Natural killer cell treated with Interleukin-12 subunit alpha and Interleukin-12 subunit beta and Interleukin-15 and Interleukin-18, amount 100 ng/mL, for 72 hours (primary cell): Measurements from ENCODE around the gene THAP8. TPM values are rescaled to one million over a fixed set of nuclear protein-coding genes. Genes with fewer than 3 reads are reported as not detected.

Experiments
- ATAC-seq, 2 donors: fragments of 150-1000 bp; cut with Tn5 transposase in 1 of 2; sonication (Bioruptor Pico), chemical (Tn5 transposase) in 1 of 2; 2 replicates each; pipeline ENCODE4 v1.10.0; 2021
- DNase-seq: peaks from one replicate; pipeline ENCODE4 v3.0.0; 2022; ENCODE audit warnings: low spot score
- H3K27ac Mint-ChIP-seq, 2 donors: 1 replicate in 1 of 2; 2 replicates in 1 of 2; pipeline ENCODE4 v1.8.0; 2022; ENCODE audit warnings: mixed read lengths in 2 of 2, mild to moderate bottlenecking in 1 of 2, moderate library complexity in 1 of 2
- H3K27me3 Mint-ChIP-seq, 2 donors: 1 replicate in 1 of 2; 2 replicates in 1 of 2; pipeline ENCODE4 v1.8.0; 2022; ENCODE audit warnings: mixed read lengths in 2 of 2
- H3K36me3 Mint-ChIP-seq: one replicate; pipeline ENCODE4 v1.8.0; 2022; ENCODE audit warnings: mixed read lengths
- H3K4me1 Mint-ChIP-seq, 2 donors: 1 replicate in 1 of 2; 2 replicates in 1 of 2; pipeline ENCODE4 v1.8.0; 2022; ENCODE audit warnings: low read depth in 2 of 2, mixed read lengths in 2 of 2, mild to moderate bottlenecking in 1 of 2
- H3K4me3 Mint-ChIP-seq: one replicate; pipeline ENCODE4 v1.8.0; 2022; ENCODE audit warnings: mixed read lengths
- H3K9me3 Mint-ChIP-seq: 2 replicates; pipeline ENCODE4 v1.8.0; 2022; ENCODE audit warnings: mixed read lengths
- total RNA-seq, 2 donors: library from RNA; stranded (reverse); gene quantifications; one replicate each; pipeline ENCODE4 v1.2.3, GENCODE V29; 2022

The THAP8 gene
- total RNA-seq, 2 donors from 2014 or later: 0.47 to 1.7 TPM

- Mint-ChIP-seq H3K4me1 (peaks cover 11% of the 10 kb centered on the region in 2 donors), H3K36me3 (no peaks in the 10 kb centered on the region), H3K27me3 (no peaks in the 10 kb centered on the region), H3K4me3 (no peak overlapping the region), H3K27ac (no peak overlapping the region), H3K9me3 (no peaks in the 10 kb centered on the region)
- no peak for DNase-seq
- no peak for ATAC-seq
Measured at GRCh38 chr19:36031308-36031707, 22.8 kb downstream of the THAP8 start.

GRCh38 chr19:36030264-36031148, 23.6 kb downstream of the THAP8 start:
- no peak for ATAC-seq
- no peaks in the 10 kb centered on the region for H3K9me3 Mint-ChIP-seq
- H3K36me3 Mint-ChIP-seq: no peaks in the 10 kb centered on the region
- H3K4me3 Mint-ChIP-seq: no peak overlapping the region
- peaks cover 6% of the 10 kb centered on the region in 2 donors for H3K4me1 Mint-ChIP-seq
- H3K27me3 Mint-ChIP-seq: no peaks in the 10 kb centered on the region
- no peak for DNase-seq
- H3K27ac Mint-ChIP-seq: no peak overlapping the region

GRCh38 chr19:36028313-36029041, 25.6 kb downstream of the THAP8 start:
- DNase-seq (no peak), ATAC-seq (no peak)
- Mint-ChIP-seq H3K27ac (no peak overlapping the region), H3K4me3 (no peak overlapping the region), H3K27me3 (no peaks in the 10 kb centered on the region), H3K4me1 (peaks cover 0 to 4% of the 10 kb centered on the region in 2 donors), H3K9me3 (no peaks in the 10 kb centered on the region), H3K36me3 (no peaks in the 10 kb centered on the region)

- no peak overlapping the region for H3K4me3 Mint-ChIP-seq
- ATAC-seq (no peak), DNase-seq (no peak)
- no peak overlapping the region for H3K27ac Mint-ChIP-seq
- no peaks in the 10 kb centered on the region for H3K9me3 Mint-ChIP-seq
- H3K27me3 Mint-ChIP-seq: no peaks in the 10 kb centered on the region
- peaks cover 0 to 3% of the 10 kb centered on the region in 2 donors for H3K4me1 Mint-ChIP-seq
- no peaks in the 10 kb centered on the region for H3K36me3 Mint-ChIP-seq
Measured at GRCh38 chr19:36027696-36028095, 26.4 kb downstream of the THAP8 start.

GRCh38 chr19:36026091-36026876, 27.8 kb downstream of the THAP8 start:
- peaks cover 0 to 3% of the 10 kb centered on the region in 2 donors for H3K4me1 Mint-ChIP-seq
- H3K27ac Mint-ChIP-seq: no peak overlapping the region
- DNase-seq: no peak
- H3K27me3 Mint-ChIP-seq: no peaks in the 10 kb centered on the region
- no peak overlapping the region for H3K4me3 Mint-ChIP-seq
- no peaks in the 10 kb centered on the region for H3K9me3 Mint-ChIP-seq
- ATAC-seq: no peak
- H3K36me3 Mint-ChIP-seq: no peaks in the 10 kb centered on the region

GRCh38 chr19:36025541-36025940, 28.5 kb downstream of the THAP8 start:
- Mint-ChIP-seq H3K27ac (no peak overlapping the region), H3K9me3 (no peaks in the 10 kb centered on the region), H3K4me3 (no peak overlapping the region), H3K4me1 (peaks cover 0 to 3% of the 10 kb centered on the region in 2 donors), H3K27me3 (no peaks in the 10 kb centered on the region), H3K36me3 (no peaks in the 10 kb centered on the region)
- DNase-seq: no peak
- ATAC-seq: no peak

- Mint-ChIP-seq H3K4me3 (no peak overlapping the region), H3K27ac (no peak overlapping the region), H3K4me1 (peaks cover 0 to 3% of the 10 kb centered on the region in 2 donors), H3K36me3 (no peaks in the 10 kb centered on the region), H3K27me3 (no peaks in the 10 kb centered on the region), H3K9me3 (no peaks in the 10 kb centered on the region)
- ATAC-seq (no peak), DNase-seq (no peak)
Measured at GRCh38 chr19:36023432-36023831, 30.7 kb downstream of the THAP8 start.

- H3K36me3 Mint-ChIP-seq: no peaks in the 10 kb centered on the region
- H3K27ac Mint-ChIP-seq: no peak overlapping the region
- DNase-seq (no peak), ATAC-seq (no peak)
- no peaks in the 10 kb centered on the region for H3K9me3 Mint-ChIP-seq
- no peaks in the 10 kb centered on the region for H3K27me3 Mint-ChIP-seq
- peaks cover 19 to 22% of the 10 kb centered on the region in 2 donors for H3K4me1 Mint-ChIP-seq
- H3K4me3 Mint-ChIP-seq: no peak overlapping the region
Measured at GRCh38 chr19:36019061-36019670, 34.9 kb downstream of the THAP8 start.

- Mint-ChIP-seq H3K27ac (peak within 1 kb of the TSS; percentile 93 to 96), H3K9me3 (no peaks in the 10 kb centered on the region), H3K27me3 (no peaks in the 10 kb centered on the region), H3K4me3 (peak within 1 kb of the TSS; percentile 100), H3K36me3 (no peaks in the 10 kb centered on the region), H3K4me1 (peaks cover 41 to 48% of the 10 kb centered on the region in 2 donors)
- ATAC-seq (peak; percentile 99), DNase-seq (peak; percentile 100)
Measured at GRCh38 chr19:36014012-36014924, 39.8 kb downstream of the THAP8 start, which contains the start of gene ALKBH6. Gene ALKBH6 (minus strand): TSS chr19:36014213. CDS start chr19:36013397, 816 bp downstream.

- ATAC-seq (no peak), DNase-seq (no peak)
- Mint-ChIP-seq H3K9me3 (no peaks in the 10 kb centered on the region), H3K4me1 (peaks cover 45 to 48% of the 10 kb centered on the region in 2 donors), H3K27me3 (no peaks in the 10 kb centered on the region), H3K36me3 (no peaks in the 10 kb centered on the region), H3K4me3 (peak overlapping the region; percentile 100), H3K27ac (peak overlapping the region; percentile 93 to 96)
Measured at GRCh38 chr19:36013280-36014011, 40.6 kb downstream of the THAP8 start.

- Mint-ChIP-seq H3K36me3 (no peaks in the 10 kb centered on the region), H3K4me1 (peaks cover 38 to 39% of the 10 kb centered on the region in 2 donors), H3K27ac (no peak overlapping the region), H3K4me3 (no peak overlapping the region), H3K27me3 (no peaks in the 10 kb centered on the region), H3K9me3 (no peaks in the 10 kb centered on the region)
- DNase-seq (no peak), ATAC-seq (no peak)
Measured at GRCh38 chr19:36010402-36010801, 43.7 kb downstream of the THAP8 start.
